HCEC 1CT (cell line): ENCODE data around the gene SESTD1.
A peak's percentile ranks its signal among the peaks of the same experiment; 100 is the strongest.

Source experiments
- DNase-seq: peaks from one replicate; pipeline ENCODE4 v3.0.0-alpha.2; 2017

The SESTD1 gene, protein sequence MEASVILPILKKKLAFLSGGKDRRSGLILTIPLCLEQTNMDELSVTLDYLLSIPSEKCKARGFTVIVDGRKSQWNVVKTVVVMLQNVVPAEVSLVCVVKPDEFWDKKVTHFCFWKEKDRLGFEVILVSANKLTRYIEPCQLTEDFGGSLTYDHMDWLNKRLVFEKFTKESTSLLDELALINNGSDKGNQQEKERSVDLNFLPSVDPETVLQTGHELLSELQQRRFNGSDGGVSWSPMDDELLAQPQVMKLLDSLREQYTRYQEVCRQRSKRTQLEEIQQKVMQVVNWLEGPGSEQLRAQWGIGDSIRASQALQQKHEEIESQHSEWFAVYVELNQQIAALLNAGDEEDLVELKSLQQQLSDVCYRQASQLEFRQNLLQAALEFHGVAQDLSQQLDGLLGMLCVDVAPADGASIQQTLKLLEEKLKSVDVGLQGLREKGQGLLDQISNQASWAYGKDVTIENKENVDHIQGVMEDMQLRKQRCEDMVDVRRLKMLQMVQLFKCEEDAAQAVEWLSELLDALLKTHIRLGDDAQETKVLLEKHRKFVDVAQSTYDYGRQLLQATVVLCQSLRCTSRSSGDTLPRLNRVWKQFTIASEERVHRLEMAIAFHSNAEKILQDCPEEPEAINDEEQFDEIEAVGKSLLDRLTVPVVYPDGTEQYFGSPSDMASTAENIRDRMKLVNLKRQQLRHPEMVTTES

DNA sequence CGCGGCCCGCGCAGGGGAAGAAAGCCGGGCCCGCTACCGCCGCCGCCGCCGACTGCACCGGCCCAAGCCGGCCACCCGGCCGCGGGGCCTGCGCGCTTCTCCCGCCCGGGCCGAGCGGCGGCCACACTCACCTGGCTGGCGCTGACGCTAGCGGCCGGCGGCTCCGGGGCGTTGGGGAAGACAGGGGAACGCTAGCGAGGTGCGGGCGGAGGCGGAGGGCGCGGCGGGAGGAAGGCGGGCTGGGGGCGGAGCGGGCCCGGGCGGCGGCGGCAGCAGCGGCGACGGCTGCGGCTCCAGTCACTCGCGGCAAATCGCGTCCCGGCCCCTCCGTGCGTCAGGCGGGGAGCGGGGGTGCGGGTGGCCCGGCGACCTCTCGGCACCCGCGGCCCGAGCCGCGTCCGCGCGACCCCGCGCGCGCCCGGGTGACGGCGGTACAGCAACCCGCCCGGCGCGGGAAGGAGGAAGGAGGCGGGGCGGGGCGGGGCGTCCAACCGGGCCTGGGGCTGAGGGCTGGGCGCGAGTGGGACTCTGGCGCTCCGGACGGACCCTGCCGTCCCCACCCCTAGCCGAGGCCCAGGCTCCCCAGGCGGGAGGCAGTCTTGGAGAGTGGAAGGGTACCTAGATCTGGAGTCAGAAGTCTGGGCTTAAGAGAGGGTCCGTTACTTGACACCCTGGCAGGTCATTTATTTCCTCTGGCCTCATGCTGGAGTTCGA lies at the start of gene SESTD1:
SESTD1 (minus strand) TSS at position 465 of the 714 bp plus-strand sequence. CDS start 72,991 bp downstream, outside the sequence.
- peak; percentile 32 for DNase-seq

DNA sequence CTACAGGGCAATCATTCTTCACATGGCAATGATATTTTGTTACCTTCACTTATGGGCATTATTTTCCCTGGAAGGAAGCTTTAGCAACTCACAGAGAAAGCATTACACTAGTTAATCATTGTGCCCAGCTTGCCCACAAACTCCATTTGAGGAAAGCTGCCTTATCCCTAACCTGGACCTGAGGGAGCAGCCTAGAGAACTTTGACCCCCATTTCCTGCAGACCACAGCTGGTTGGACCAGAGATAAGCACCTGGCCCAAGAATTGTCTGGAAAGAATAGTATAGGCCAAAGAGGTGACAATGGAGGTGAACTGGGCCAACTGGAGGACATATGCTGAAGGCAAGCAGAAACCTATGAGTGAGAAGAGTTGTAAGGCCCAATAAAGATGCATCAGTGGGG lies 48.4 kb upstream of the SESTD1 start:
- DNase-seq, result no peak

DNA sequence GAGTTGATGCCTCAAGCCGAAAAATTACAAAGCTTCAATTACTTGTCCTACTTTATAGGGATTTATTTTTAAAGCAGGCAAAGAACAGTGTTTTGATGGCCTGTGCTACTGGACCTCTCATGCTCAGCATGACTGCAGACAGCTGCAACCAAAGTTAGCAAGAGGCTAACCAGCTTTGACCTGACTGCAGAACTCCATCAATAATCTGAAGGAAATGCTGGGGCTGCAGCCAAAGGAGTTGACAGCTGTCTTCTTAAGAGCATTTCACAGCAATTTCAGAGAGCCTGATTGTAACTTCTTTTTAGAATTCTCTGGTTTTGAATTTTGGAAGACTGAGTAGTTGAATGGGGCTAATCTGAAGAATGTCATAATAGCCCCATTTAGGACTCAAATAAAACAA lies 46.5 kb upstream of the SESTD1 start:
- DNase-seq, result no peak

DNA sequence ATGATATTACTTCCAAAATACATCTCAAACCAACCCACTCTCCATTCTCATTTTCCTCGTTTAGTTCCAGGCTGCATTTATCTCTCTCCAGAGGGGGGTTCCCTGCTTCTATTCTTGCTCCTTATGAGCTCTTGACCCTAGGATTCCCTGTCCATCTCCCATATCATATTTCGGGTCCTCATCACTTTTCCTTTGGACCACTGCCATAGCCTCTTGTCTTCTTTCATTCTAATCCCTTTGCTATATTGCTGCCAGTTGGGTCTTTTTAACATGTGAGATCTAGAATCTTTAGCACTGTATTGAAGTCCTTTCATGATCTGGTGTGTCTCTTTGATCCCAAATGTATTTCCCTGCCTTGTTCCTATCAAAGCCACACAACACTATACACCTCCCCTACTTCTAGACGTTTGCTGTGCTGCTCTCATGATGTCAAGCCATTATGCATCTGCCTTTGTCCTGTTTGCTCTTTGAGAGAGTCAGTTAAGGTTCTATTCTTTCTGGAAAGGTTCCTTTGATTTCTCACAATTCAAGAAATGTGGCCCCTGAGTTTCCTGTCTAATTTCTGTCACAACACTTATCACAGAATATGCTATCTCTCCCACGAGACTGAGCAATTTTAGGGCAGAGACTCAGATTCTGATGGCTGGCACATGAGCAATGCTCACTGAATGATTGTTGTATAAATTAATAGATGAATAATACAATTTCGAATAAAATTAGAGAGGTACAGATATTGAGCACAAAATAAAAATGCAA lies 43.2 kb upstream of the SESTD1 start:
- no peak for DNase-seq

DNA sequence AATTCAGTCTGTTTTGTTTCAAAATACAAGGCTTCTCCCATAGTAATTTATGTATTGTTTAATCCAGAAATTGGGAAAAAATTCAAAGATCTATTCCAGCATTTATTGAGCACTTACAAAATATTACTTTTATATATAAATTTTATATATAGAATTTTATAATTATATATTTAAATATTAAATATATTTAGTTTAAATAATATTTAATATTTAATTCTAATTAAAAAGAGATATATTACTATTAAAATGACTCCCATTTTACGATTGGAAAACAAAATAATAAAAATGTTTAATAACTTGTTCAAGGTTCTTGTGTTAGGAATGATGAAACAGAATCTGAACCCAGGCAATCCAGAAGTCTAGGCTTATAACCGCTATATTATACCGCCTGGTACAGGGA lies 40.5 kb upstream of the SESTD1 start:
- DNase-seq, result no peak

DNA sequence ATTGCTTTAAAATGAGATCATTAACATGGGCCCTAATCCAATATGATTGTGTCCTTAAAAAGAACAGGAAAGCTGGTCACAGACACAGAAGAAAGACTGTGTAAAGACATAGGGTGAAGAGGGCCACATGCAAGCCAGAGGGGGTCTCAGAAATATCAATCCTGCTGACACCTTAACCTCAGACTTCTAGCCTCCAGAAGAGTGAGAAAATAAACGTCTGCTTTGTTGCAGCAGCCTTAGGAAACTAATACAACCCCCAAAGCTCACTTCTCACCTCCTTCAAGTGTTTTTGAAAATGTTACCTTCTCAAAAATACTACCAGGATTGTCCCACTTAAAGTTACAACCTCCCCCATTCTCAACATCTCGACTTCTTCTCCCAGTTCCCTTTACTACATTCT lies 39.8 kb upstream of the SESTD1 start:
- no peak for DNase-seq

DNA sequence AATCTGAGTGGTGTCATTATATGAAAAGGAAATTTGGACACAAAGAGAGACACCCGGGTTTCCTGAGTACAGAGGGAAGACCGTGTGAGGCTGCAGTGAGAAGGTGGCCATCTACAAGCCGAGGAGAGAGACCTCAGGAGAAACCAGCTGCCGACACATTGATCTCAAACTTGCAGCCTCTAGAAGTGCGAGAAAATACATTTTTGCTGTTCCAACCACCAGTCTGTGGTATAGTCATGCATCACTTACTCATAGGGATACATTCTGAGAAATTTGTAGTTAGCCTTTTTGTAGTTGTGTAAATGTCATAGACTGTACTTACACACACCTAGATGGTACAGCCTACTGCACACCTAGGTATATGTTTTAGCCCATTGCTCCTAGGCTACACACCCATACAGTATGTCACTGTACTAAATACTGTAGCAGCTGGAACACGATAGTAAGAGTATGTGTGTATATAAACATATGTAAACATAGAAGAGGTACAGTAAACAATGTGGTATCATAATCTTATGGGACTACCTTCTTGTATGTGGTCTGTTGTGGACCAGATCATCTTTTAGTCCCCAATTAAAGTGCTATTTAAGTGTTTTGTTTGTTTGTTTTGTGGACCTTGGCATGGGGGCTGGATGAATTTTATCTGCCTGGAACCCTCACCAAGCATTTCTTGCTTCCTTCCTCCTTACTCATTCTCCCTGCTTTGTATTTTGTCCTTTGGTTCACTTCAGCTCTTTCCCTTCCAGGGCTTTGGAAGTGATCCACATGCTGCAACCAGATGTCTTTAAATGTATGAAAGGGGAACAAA lies 38.3 kb upstream of the SESTD1 start:
- DNase-seq, result no peak

DNA sequence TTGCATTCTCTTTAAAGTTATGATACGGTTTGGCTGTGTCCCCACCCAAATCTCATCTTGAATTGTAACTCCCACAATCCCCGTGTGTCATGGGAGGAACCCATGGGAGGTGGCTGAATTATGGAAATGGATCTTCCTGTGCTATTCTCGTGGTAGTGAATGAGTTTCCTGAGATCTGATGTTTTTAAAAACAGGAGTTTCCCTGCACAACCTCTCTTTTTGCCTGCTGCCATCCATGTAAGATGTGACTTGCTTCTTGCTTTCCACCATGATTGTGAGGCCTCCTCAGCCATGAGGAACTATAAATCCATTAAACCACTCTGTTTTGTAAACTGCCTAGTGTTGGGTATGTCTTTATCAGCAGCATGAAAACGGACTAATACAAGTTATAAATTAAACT lies 37.5 kb upstream of the SESTD1 start:
- DNase-seq, result no peak

DNA sequence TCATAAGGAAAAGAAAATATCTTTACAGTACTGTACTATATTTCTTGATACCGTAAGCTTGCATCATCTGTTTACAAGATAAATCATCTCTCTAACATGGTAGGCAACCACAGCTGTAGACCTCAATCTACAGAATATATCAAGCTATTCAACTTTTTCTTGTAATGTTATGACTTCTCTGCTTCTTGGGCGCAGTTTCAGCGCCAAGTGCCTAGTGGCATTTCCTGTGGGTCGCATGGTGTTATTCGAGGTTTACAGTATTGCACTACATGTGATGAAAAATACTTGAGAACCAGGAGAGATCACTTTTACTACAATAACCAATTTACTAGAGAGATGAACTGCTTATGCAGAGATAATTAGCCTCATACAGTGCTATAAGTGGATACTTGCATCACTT lies 34.0 kb upstream of the SESTD1 start:
- DNase-seq, result no peak

DNA sequence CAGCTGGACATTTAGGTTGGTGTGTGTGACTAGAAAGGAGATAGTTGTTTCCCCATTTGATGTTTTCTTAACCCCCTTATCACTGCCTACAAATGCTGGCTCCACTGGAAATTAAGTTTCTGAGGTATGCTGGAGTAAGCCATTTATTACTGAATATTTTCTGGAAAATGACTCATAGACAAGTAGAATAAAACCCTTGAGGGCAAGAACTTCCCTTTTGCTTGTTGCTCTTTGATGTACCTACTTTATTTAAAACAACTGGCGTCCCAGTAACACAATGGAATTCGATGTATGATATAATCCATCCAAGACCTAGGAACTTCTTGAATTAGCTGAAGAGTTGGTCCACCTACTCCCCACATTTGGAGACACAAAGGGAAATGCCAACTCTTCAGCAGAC lies 33.3 kb upstream of the SESTD1 start:
- DNase-seq, result no peak

DNA sequence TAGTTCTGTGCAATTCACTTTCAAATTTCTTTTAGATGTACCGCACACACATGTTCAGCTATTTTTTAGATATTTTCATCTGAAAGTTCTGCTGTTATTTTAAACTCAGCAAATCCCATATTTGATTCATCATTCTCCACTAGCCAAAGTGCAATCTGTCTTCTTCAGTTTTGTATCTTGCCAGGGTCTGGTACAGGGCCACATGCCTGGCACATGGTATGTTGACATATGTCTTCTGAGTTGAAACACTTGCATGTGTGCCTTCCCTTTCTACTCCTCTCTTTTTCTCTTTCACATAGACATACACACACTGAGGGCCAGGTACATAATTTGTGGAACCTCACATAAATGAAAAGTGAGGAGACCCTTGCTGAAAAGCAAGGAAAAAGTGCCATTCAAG lies 25.7 kb upstream of the SESTD1 start:
- no peak for DNase-seq

DNA sequence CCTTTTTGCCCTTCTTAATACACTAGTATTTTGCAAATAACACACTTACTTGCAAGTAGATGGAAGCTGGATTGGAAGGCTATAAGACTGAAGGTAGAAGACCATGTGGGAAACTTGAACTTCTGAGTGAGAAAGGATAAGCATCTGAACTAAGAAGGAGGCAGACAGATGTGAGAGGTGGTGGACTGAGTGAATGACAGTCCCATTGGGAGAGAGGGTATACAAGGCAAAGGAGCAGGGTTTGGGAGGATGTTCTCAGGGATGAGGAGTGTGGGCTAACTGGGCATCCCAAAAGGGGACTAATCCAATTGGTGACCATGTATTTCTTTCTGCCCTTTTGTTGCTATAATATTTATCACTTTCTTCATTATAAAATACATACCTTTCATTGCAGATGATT lies 20.4 kb upstream of the SESTD1 start:
- no peak for DNase-seq

DNA sequence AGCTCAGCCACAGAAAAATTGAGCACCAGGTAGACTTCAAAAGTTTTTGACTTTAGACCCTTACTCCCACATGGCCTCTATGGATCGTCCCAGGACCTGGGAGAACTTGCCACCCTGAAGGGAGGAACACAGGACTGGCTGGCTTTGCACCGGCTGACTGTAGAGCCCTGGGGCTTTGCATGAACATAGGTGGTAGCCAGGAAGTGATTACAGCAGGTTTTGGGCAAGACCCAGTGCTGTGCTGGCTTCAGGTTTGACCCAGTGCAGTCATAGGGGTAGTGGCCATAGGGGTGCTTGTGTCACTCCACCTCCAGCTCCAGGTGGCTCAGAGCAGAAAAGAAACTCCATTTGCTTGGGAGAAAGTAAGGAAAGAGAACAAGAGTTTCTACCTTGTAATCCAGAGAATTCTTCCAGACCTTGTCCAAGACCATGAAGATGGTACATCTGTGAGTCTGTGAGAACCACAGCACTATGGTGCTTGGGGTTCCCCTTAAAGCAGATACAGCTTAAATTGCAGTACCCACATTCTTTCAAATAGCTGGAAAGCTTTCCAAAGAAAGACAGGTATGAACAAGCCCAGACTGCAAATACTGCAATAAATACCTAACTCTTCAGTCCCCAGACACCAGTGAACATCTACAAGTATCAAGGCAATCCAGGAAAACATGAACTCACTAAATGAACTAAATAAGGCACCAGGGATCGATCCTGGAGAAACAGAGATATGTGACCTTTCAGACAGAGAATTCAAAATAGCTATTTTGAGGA lies 13.0 kb upstream of the SESTD1 start:
- no peak for DNase-seq

DNA sequence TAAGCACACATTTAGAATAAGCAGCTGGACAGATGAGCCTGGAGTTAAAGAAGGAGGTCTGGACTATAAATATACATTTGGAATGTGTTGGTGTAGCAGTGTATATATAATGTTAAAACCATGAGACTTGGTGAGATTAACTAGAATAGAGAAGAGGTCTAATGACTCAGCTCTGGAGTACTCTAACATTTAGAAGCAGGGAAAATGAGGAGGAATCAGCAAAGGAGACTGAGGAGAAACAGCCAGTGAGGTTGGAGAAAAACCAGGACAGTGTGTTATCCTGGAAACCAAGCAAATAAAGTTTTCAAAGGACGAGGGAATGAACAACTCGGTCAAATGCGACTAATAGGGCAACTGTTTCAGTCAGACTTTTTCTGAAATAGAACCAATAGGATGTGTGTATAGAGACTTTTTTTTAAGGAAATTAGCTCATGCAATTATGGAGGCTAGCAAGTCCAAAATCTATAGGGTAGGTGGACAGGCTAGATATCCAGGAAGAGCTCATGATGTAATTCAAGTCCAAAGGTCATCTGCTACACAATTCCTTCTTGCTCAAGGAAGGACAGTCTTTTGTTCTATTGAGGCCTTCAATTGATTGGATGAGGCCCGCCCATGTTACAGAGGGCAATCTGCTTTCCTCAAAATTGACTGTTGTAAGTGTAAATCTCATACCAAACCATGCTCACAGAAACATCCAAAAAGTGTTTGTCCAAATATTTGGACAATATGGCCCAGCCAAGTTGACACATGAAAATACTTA lies 10.8 kb upstream of the SESTD1 start:
- no peak for DNase-seq

DNA sequence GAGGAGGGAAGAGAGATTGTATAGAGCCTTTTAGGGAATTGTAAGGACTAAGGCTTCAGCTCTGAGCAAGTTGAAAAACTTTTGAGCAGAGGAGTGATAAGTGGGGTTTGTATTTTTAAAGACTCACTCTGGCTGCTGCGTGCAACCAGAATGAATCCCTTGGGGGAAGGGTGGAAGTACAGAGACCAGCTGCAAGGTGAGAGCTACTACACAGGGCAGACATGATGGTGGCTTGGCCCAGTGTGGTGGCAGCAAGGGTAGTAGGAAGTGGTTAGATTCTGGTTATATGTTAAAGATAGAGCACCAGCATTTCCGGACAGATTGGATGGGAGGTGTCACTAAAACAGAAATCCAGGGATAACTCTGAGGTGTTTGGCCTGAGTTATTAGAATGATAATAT lies 10.1 kb upstream of the SESTD1 start:
- DNase-seq, result no peak

DNA sequence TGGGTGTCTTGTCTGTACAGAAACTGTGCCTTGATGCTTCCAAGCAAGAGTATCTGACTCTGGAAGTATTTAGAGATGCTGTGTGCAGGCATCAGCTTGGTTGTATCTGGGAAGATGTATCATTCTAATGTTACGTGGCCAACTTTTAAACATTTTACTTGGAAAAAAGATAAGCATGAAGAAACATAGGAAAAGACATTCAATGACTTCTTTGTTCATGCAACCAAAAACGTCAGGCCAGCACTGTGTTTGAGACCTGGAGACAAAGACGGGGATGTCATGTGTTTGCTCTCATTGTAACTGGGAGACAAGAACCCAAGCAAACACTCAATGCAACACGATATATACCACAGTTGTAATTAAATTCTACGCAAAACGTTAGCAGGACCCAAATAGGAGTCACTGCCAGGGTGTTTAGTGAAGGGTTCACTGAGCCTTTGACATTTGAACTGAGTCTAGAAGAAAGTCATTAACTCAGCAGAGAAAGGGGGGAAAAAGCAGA lies 8.9 kb upstream of the SESTD1 start:
- no peak for DNase-seq

DNA sequence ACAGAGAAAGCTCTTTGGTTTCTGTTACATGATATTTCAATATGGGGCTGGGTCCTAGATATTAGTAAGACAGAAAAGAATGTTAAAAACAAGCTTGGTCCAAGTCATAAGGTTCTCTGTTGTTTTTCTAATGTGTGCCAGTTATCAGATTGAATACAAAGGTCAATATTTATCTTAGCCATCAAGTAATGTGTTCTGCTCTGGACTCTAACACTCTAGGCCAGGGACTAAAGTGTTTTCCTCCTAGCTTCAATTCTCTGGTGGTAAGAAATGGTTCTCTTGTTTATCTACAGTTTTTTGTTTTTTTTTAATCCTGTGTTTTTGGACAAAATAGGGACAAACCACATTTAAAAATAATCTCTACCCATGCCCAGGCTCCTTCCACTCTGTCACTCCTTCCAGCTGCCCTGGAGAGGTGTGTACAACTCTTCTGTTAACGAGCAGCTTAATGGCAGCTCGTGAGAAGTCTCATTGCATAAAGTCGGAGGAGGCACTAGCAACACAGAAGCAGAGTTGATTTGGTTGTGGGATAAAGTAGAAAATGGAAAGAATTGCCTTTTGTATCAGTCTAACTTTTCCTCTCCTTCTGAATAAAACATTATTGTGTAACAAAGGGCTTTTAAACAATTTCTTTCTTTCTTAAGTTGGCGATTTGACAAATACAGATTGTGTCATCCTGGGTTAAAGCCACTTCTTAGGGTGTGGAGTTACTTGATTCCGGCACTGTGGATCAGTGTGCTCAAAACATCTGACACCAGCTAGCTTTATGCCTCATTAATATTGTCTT lies 8.0 kb upstream of the SESTD1 start:
- peak; percentile 39 for DNase-seq

DNA sequence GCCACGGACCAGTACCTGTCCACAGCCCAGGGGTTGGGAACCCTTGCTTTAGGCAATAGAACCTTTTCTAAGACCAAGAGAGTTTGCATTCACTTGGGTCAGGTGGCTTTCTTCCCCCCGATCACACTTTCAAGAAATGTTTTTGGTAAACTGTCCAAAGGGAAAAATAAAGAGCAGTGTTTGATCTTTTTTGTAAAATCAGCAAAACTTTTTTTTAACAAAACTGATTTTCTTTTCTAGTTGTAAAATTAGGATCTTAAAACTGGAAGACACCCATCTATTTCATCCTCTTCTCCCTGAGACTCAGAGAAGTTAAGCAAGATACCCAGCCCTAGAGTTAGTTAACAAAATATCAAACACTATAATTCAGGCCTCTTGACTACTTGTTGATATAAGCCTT lies 6.1 kb upstream of the SESTD1 start:
- DNase-seq, result no peak

DNA sequence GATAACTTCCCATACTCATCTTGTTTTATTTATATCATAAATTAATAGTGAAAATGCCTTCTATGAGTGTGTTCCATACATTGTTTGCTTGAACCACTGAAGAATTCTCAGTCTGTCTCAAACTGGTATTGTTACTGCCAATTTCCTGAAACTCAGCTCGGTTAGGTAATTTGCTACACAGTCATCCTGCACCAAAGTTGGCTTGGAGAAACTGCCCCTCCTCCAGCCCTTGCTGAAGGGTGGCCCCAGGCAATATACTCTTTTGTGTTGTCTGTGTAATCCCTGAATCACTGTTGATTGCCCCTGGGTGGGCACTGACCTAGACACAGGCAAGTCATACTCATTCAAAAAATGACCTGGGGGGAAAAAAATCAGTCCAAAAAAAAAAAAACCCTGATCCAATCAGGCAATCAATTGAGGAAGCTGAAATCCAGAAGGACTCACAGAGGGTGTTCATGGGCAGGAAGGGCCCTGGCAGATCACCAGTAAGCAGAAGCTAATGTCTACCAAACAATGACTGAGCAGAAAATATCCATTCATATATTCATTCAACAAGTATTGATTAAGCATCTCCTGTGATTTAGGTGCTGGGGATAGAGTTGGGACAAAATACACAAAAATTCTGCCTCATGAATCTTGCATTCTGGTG lies 3.8 kb upstream of the SESTD1 start:
- DNase-seq, result no peak
